Mesendoderm (in vitro differentiated cells): ENCODE measurements around the gene PLPPR4.

Experiments
- DNase-seq: peaks from one replicate; pipeline ENCODE4 v3.0.0; 2013
- H2AK5ac ChIP-seq: 2 replicates; pipeline ENCODE4 v1.6.1; 2013; ENCODE audit warnings: low read length, inconsistent platforms
- H2BK120ac ChIP-seq: 2 replicates; pipeline ENCODE4 v1.6.1; 2013; ENCODE audit warnings: low read depth, mild to moderate bottlenecking, low read length, moderate library complexity, mixed read lengths
- H2BK15ac ChIP-seq: replicated peaks from 2 replicates; pipeline ENCODE4 v1.6.1; 2013; ENCODE audit warnings: low read depth, mild to moderate bottlenecking, moderate library complexity
- H2BK5ac ChIP-seq: 2 replicates; pipeline ENCODE4 v1.6.1; 2013; ENCODE audit warnings: low read length, inconsistent platforms
- H3K18ac ChIP-seq: 2 replicates; pipeline ENCODE4 v1.6.1; 2013; ENCODE audit warnings: mild to moderate bottlenecking, low read length, mixed read lengths
- H3K23ac ChIP-seq: one replicate; pipeline ENCODE4 v1.6.1; 2013; ENCODE audit warnings: low read length
- H3K27ac ChIP-seq: 2 replicates; pipeline ENCODE4 v1.5.1; 2013; ENCODE audit warnings: low read depth, mild to moderate bottlenecking, inconsistent platforms, low read length, moderate library complexity
- H3K27me3 ChIP-seq: 2 replicates; pipeline ENCODE4 v1.6.1; 2013; ENCODE audit warnings: low read length, control low read depth, mild to moderate bottlenecking, inconsistent platforms; ENCODE audit not compliant: insufficient read depth, poor library complexity
- H3K36me3 ChIP-seq: 2 replicates; pipeline ENCODE4 v1.6.1; 2013; ENCODE audit warnings: low read length, inconsistent platforms; ENCODE audit not compliant: control insufficient read depth, insufficient read depth
- H3K4ac ChIP-seq: one replicate; pipeline ENCODE4 v1.6.1; 2013; ENCODE audit warnings: low read depth, mild to moderate bottlenecking, low read length, moderate library complexity
- H3K4me1 ChIP-seq: 2 replicates; pipeline ENCODE4 v1.6.1; 2013; ENCODE audit warnings: low read depth, low read length, inconsistent platforms; ENCODE audit not compliant: control insufficient read depth
- H3K4me2 ChIP-seq: 2 replicates; pipeline ENCODE4 v1.6.1; 2013; ENCODE audit warnings: low read length
- H3K4me3 ChIP-seq: 2 replicates; pipeline ENCODE4 v1.5.1; 2013; ENCODE audit warnings: mild to moderate bottlenecking, low read length
- H3K56ac ChIP-seq: one replicate; pipeline ENCODE4 v1.6.1; 2013; ENCODE audit warnings: low read length
- H3K79me1 ChIP-seq: 2 replicates; pipeline ENCODE4 v1.6.1; 2013; ENCODE audit warnings: low read length, inconsistent platforms
- H3K79me2 ChIP-seq: 2 replicates; pipeline ENCODE4 v1.6.1; 2013; ENCODE audit warnings: mild to moderate bottlenecking, low read length; ENCODE audit not compliant: control insufficient read depth, insufficient read depth
- H3K9ac ChIP-seq: 2 replicates; pipeline ENCODE4 v1.6.1; 2013; ENCODE audit warnings: low read length, inconsistent platforms
- H4K5ac ChIP-seq: one replicate; pipeline ENCODE4 v1.6.1; 2013; ENCODE audit warnings: low read length
- H4K8ac ChIP-seq: one replicate; pipeline ENCODE4 v1.6.1; 2013; ENCODE audit warnings: low read depth, mild to moderate bottlenecking, control low read depth, low read length, moderate library complexity
- WGBS: extraction: QIAGEN DNeasy Blood & Tissue Kit; methylation state at CpG from one replicate; pipeline ENCODE4 v1.1.7; 2013; ENCODE audit warnings: low lambda C conversion rate, missing lambda C conversion rate; ENCODE audit not compliant: insufficient coverage; ENCODE audit errors: extremely low coverage; 5-methylcytosine and 5-hydroxymethylcytosine counted together

PLPPR4 gene

GRCh38 chr1:99269321-99269720 is 5.0 kb downstream of the PLPPR4 start:
- H3K4me3 ChIP-seq: no peak overlapping the region
- H2BK5ac ChIP-seq: no peak overlapping the region
- no peak overlapping the region for H3K4me2 ChIP-seq
- H3K4ac ChIP-seq: no peak overlapping the region
- no peaks in the 10 kb centered on the region for H3K4me1 ChIP-seq
- H3K56ac ChIP-seq: no peak overlapping the region
- H3K23ac ChIP-seq: no peak overlapping the region
- H3K79me2 ChIP-seq: no peaks in the 10 kb centered on the region
- H3K27me3 ChIP-seq: no peaks in the 10 kb centered on the region
- no peaks in the 10 kb centered on the region for H3K79me1 ChIP-seq
- H4K8ac ChIP-seq: no peak overlapping the region
- H2BK120ac ChIP-seq: no peak overlapping the region
- DNase-seq: no peak
- no peak overlapping the region for H3K27ac ChIP-seq
- H2BK15ac ChIP-seq: no peak overlapping the region
- no peak overlapping the region for H3K9ac ChIP-seq
- no peak overlapping the region for H3K18ac ChIP-seq
- H3K36me3 ChIP-seq: no peaks in the 10 kb centered on the region
- H4K5ac ChIP-seq: no peak overlapping the region
- H2AK5ac ChIP-seq: no peak overlapping the region

GRCh38 chr1:99270646-99271045 is 6.4 kb downstream of the PLPPR4 start:
- Histone ChIP-seq H3K4me3 (no peak overlapping the region), H4K8ac (no peak overlapping the region), H3K79me2 (no peaks in the 10 kb centered on the region), H3K4me2 (no peak overlapping the region), H3K36me3 (no peaks in the 10 kb centered on the region), H2BK15ac (no peak overlapping the region), H3K23ac (no peak overlapping the region), H3K27me3 (no peaks in the 10 kb centered on the region), H2AK5ac (no peak overlapping the region), H2BK120ac (no peak overlapping the region), H3K79me1 (no peaks in the 10 kb centered on the region), H3K27ac (no peak overlapping the region), H3K56ac (no peak overlapping the region), H3K18ac (no peak overlapping the region), H3K4me1 (no peaks in the 10 kb centered on the region), H4K5ac (no peak overlapping the region), H3K4ac (no peak overlapping the region), H3K9ac (no peak overlapping the region), H2BK5ac (no peak overlapping the region)
- DNase-seq: no peak
- WGBS: no CpG with 5 or more reads among the region's 1 CpG

GRCh38 chr1:99271249-99271648 is 7.0 kb downstream of the PLPPR4 start:
- Histone ChIP-seq H2AK5ac (no peak overlapping the region), H4K8ac (no peak overlapping the region), H3K27me3 (no peaks in the 10 kb centered on the region), H2BK120ac (no peak overlapping the region), H3K4ac (no peak overlapping the region), H3K56ac (no peak overlapping the region), H3K18ac (no peak overlapping the region), H3K4me2 (no peak overlapping the region), H3K4me1 (no peaks in the 10 kb centered on the region), H3K79me2 (no peaks in the 10 kb centered on the region), H3K36me3 (no peaks in the 10 kb centered on the region), H4K5ac (no peak overlapping the region), H3K27ac (no peak overlapping the region), H3K79me1 (no peaks in the 10 kb centered on the region), H3K23ac (no peak overlapping the region), H2BK15ac (no peak overlapping the region), H2BK5ac (no peak overlapping the region), H3K4me3 (no peak overlapping the region), H3K9ac (no peak overlapping the region)
- no peak for DNase-seq

- H3K23ac ChIP-seq: no peak overlapping the region
- H4K5ac ChIP-seq: no peak overlapping the region
- H3K36me3 ChIP-seq: no peaks in the 10 kb centered on the region
- no peak overlapping the region for H2BK5ac ChIP-seq
- H3K9ac ChIP-seq: no peak overlapping the region
- no peak overlapping the region for H3K4me2 ChIP-seq
- H2BK120ac ChIP-seq: no peak overlapping the region
- DNase-seq: no peak
- no peaks in the 10 kb centered on the region for H3K79me1 ChIP-seq
- no peak overlapping the region for H2BK15ac ChIP-seq
- no peak overlapping the region for H4K8ac ChIP-seq
- H3K79me2 ChIP-seq: no peaks in the 10 kb centered on the region
- H3K4ac ChIP-seq: no peak overlapping the region
- H3K56ac ChIP-seq: no peak overlapping the region
- no peaks in the 10 kb centered on the region for H3K4me1 ChIP-seq
- no peak overlapping the region for H2AK5ac ChIP-seq
- H3K27ac ChIP-seq: no peak overlapping the region
- H3K18ac ChIP-seq: no peak overlapping the region
- WGBS: no CpG with 5 or more reads among the region's 1 CpG
- no peaks in the 10 kb centered on the region for H3K27me3 ChIP-seq
- H3K4me3 ChIP-seq: no peak overlapping the region
These were observed 12.8 kb downstream of the PLPPR4 start for GRCh38 chr1:99277066-99277465.

- H3K79me2 ChIP-seq: no peaks in the 10 kb centered on the region
- H2BK120ac ChIP-seq: no peak overlapping the region
- H3K36me3 ChIP-seq: no peaks in the 10 kb centered on the region
- no peak overlapping the region for H4K5ac ChIP-seq
- no peak overlapping the region for H3K23ac ChIP-seq
- H3K56ac ChIP-seq: no peak overlapping the region
- H3K9ac ChIP-seq: no peak overlapping the region
- H3K4me3 ChIP-seq: no peak overlapping the region
- no peak overlapping the region for H2BK5ac ChIP-seq
- no peaks in the 10 kb centered on the region for H3K79me1 ChIP-seq
- H2BK15ac ChIP-seq: no peak overlapping the region
- DNase-seq: peak; percentile 86
- H3K18ac ChIP-seq: no peak overlapping the region
- H3K27me3 ChIP-seq: no peaks in the 10 kb centered on the region
- H3K4ac ChIP-seq: no peak overlapping the region
- WGBS: no CpG with 5 or more reads among the region's 4 CpGs
- no peak overlapping the region for H3K27ac ChIP-seq
- H3K4me2 ChIP-seq: no peak overlapping the region
- no peaks in the 10 kb centered on the region for H3K4me1 ChIP-seq
- H2AK5ac ChIP-seq: no peak overlapping the region
- no peak overlapping the region for H4K8ac ChIP-seq
These were observed 15.2 kb downstream of the PLPPR4 start for GRCh38 chr1:99279525-99279924.

GRCh38 chr1:99281105-99281504 is 16.8 kb downstream of the PLPPR4 start:
- Histone ChIP-seq H3K56ac (no peak overlapping the region), H2BK15ac (no peak overlapping the region), H4K5ac (no peak overlapping the region), H2BK5ac (no peak overlapping the region), H3K79me1 (no peaks in the 10 kb centered on the region), H4K8ac (no peak overlapping the region), H3K4me2 (no peak overlapping the region), H3K4ac (no peak overlapping the region), H3K27me3 (no peaks in the 10 kb centered on the region), H3K36me3 (no peaks in the 10 kb centered on the region), H3K4me3 (no peak overlapping the region), H2AK5ac (no peak overlapping the region), H3K9ac (no peak overlapping the region), H3K27ac (no peak overlapping the region), H3K79me2 (no peaks in the 10 kb centered on the region), H3K4me1 (no peaks in the 10 kb centered on the region), H2BK120ac (no peak overlapping the region), H3K18ac (no peak overlapping the region), H3K23ac (no peak overlapping the region)
- no peak for DNase-seq
